Islet precursor cell (in vitro differentiated cells): ENCODE data around the gene UHMK1.
A peak's percentile ranks its signal among the peaks of the same experiment; 100 is the strongest.

ENCODE experiments used
- DNase-seq: peaks from one replicate; pipeline ENCODE4 v3.0.0-alpha.2; 2018

The UHMK1 gene

DNA sequence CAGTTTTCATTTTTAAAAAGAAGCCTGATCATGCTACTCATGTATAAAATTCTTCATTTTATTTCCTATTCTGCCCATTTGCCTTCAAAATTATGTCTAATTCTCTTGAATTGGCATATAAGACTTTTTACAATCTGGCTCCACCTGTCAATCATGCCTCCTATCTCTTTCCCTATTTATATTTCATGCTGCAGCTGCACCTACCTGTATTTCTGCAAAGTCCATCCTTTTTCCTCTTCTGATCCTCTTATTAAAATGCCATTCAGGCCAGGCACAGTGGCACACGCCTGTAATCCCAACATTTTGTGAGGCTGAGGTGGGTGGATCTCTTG lies 33.3 kb downstream of the UHMK1 start:
- no peak for DNase-seq

DNA sequence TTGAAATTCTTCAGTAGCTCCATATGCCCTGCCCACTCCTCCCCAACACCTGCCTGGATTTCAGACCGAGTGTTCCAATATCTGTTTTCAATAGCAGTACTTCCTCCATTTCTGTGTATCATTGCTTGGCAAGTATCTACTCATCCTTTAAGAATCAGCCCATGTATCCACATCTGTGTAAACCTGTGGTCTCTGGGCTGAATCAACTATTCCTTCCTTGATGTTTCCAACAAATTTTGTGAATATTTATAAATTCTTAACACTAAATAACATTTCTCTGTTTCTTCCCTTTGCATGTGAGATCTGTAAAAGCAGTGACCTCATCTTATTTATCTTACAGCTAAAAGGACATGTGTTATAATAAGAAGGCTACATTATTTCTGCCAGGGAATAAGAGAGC lies 37.9 kb downstream of the UHMK1 start:
- DNase-seq: no peak

DNA sequence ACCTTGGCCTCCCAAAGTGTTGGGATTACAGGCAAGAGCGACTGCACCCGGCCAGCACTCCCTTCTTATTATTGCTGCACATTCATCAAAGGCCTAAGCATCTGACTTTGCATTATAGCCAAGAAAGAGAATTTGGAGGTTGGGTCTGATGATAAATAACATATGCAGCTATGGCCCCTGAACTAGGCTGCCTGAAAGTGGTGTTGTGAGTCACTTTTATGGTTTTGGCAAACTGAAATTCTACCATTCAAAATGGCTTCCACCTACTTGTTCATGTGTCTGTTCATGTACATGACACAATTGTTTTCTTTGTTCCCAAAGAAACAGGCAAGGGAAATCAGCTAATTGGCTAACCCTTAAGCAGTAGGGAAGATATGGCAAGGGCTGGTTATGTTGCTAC lies 38.9 kb downstream of the UHMK1 start:
- no peak for DNase-seq

DNA sequence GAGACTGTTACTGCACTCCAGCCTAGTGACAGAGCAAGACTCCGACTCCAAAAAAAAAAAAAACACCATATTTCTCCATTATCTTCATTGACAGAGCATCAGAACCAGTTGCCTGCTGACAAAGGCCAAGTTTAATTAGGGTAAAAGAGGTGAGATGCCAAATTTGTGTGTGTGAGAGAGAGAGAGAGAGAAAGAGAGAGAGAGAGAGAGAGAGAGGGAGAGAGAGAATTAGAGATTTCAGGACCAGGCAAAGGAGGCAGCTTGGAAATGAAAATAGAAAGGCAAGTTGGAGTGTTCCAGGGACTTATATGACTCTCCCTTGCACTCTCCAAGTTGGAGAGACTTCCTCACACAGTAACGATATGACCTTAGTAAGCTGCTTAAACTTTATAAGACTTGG lies 39.6 kb downstream of the UHMK1 start:
- no peak for DNase-seq

DNA sequence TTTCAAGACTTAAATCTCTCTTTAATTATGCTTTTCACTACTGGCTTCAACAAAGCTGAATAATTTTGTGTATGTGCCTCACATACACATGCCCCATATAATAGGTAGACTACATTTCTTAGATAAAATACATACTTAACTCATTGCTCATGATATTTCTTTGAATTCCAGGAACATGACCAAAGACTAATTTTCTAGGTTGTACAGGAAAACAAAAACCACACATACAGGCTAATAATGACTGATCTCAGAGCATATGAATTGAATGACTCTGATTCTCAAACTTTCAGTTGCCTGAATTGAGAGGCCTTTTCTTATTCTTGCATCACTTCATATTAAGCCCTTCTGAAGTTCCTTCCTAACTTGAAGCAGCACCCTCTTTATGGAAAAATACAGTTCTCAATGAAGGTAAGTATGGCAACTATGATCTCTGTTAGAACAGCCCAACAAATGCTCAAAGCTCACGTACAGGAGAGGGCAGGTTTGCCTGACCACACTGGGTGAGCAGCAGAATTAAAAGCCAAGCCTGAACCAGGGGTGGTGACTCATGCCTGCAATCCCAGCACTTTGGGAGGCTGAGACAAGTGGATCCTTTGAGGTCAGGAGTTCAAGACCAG lies 41.3 kb downstream of the UHMK1 start:
- no peak for DNase-seq

DNA sequence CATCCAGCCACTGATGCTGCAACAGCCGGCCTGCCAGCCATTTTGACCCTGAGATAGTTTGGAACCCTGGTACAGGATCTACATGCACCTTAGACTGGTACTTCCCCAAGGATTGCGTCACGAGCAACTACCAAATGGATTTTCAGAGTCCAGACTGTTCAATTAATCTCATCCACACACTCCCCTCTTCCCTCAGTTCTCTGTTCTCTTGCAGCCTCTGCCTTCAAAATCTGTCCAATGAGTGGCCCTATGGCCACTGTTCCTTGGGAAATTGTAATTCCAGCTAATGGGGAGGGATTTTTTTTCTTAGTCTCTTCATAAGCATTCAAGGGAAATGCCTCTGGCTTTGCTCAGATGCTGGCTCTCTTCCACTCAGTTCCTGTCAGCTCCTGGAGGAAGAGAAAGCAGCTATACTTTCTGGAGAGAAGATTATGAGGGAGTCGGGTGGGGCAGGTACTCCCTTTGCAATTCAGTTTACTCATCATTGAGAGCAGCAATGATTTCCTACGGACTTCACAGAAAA lies 44.1 kb downstream of the UHMK1 start:
- no peak for DNase-seq

DNA sequence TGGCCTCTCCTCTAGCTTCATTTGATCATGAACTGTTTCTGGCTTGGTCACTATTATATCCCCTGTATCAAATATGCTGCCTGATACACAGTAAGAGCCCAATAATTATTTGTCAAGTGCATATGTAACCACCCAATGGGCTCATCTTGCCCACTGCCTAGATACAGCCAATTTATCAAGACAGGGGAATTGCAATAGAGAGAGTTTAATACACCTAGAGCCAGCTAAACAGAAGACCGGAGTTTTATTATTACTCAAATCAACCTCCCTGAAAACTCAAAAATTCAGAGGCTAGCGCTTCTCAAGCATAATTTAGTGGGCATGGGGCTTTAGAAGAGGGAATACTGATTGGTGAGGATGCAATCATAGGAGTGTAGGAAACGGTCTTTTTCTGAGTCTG lies 45.6 kb downstream of the UHMK1 start:
- DNase-seq: no peak

DNA sequence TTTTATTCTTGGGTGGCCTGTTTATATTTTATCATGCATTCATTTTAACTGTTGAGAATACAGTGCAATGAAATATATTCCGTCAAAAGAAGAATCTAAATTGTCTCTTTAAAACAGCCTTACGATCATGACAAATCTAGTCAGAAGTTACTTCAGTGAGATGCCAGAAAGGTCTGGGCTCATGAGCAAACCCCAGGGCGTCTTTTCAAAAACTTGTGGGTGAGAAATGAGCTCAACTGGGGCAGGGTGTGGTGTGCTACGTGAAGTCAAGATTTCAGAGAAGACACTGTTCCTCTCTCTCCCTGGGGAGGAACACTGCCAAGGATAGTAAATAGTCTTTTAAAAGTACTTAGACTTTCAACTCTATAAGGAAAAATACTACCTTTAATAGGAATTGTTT lies 50.6 kb downstream of the UHMK1 start:
- no peak for DNase-seq

DNA sequence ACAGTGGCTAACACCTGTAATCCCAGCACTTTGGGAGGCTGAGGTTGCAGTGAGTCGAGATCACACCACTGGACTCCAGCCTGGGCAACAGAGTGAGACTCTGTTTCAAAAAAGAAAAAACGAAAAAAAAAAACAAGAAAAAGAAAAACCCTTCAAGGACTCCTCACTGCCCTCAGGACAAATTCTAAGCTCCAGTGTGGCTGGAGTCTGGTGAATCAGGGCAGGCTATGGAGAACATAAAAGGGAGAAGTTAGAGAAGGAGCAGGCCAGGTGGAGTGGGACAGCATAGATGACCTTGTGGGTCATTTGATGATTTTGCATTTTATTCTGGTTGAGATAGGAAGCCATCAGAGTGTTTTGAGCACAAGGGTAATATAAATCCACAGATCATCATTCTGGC lies 51.4 kb downstream of the UHMK1 start:
- no peak for DNase-seq

DNA sequence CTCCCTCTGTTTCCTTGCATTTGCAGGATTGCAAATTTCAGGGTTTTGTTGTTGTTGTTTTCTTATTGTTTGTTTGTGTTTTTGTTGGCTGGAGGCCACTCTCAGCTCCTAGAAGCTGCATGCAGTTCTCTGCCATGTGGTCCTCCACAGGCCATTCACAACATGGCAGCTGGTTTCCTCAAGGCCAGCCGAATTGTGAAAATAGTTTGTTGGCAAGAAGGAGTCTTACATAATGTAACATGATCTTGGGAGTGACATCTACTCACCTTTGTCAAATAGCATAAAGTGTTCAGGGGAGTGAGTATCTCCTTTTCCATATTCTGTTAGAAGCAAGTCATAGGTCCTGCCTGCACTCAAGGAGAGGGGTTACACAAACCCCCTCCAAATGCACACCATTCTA lies 53.3 kb downstream of the UHMK1 start:
- no peak for DNase-seq

DNA sequence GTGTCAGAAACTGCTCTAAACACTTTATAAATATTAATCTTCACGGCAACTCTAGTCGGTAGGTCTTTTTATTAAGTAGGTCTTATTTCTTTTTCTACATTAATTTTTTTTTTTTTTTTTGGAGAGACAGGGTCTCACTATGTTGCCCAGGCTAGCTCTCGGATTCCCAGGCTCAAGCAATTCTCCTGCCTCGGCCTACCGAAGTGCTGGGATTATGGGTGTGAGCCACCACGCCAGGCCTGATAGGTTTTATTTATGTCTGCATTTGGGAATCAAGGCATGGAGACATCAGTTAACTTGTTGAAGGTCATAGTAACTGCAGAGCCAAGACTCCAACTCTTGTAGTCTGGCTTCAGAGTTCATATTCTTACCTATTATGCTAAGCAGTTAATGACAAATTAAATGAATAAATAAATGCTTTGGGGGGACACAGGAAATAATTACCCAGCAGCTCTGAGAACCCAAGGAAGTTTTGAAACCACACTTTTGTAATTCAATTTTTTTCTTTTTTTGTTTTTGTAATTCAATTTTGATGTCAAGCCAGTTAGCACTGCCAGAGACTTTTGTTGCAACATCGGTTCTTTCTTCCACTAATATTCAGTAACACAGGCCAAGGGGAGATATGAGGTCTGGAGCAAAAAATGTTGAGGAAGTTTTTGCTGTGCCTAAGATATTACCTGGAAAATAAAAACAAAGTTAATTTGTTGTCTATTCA lies 54.5 kb downstream of the UHMK1 start:
- DNase-seq: no peak

DNA sequence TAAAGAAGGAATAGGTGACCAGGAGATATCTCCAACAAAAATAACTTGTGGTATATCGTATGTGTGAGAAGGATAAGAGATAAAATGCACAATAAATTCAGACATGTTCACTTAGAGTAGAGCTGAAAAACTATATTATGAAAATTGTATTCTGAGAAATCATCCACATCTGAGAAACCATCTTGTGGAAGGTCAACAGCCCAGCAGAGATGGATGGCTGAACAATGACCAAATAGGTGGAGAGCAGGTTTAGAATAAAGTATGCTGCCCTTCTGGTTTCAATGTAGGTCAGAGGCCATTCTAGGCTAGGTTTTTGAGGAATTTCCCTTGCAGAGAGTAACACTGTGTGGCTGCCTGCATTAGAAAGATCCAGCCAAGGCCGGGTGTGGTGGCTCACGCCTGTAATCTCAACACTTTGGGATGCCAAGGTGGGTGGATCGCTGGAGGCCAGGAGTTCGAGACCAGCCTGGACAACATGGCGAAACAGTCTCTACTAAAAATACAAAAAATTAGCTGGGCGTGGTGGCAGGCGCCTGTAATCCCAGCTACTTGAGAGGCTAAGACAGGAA lies 55.1 kb downstream of the UHMK1 start:
- peak; percentile 58 for DNase-seq

DNA sequence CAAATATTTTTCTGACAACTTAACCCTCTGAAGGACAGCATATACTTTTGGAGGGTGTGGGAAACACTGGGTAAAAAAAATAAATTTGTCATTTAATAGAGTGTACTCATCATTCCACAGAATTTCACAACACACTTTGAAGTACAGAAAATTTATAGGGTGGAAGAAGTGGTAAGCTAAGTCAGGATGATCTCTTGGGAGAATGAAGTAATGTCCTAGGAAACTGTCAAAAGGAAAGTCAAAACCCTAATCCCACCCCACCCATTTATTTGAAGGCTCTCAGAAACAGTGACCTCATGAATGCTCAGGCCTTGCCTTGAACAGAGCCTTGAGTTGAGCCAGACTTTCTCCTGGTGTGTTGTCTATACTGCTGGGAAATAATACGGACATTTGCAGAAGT lies 56.6 kb downstream of the UHMK1 start:
- DNase-seq: no peak

DNA sequence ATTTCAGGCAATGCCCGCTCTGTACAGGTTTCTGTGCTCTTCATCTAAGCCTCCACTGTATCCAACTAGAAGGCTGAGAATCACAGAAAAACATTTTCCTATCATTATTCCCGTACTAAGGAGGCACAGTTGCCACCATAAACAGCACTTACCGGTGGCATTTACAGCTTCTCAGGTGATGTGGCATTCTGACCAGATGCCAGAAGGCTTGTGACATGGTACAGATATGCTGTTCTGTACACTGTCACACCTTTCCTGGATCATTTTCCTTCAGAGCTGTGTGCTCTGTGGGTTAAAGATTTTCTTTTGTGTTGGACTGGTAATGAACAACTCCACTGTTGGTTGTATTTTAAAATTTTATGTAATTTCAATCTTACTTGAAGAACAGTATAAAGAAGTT lies 59.9 kb downstream of the UHMK1 start:
- DNase-seq: no peak

DNA sequence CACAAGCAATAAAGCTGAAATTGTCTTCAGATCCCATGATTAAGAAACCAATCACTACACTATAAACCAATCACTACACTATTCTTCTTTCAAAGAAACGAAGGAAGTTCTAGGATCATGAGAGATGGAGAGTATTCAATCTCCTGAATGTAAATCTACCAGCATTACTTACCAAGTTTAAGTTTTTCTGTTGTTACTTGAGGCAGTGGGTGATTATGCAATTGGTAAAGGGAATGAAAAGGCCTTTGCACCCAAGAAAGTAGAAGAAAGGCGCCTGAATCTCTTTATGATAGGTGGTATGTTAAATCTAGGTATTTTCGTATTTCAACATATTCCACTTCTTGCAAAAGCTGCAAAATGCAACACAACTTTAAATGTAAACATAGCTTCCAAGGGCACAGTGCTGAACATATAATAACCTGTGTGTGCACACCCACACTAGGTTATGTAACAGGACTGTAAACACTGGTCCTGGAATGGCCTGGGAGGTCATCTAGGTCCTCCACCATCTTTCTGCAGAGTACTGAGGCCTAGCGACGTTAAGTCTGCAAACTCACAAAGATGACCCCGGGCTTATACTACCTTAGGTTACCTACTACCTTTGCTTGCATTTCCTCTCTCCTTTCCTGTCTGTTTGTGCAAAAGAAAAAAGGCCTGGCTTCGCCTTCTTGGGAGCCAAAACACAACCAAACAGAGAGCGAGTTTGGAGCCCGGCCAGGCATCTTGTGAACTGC lies 62.9 kb downstream of the UHMK1 start:
- no peak for DNase-seq

DNA sequence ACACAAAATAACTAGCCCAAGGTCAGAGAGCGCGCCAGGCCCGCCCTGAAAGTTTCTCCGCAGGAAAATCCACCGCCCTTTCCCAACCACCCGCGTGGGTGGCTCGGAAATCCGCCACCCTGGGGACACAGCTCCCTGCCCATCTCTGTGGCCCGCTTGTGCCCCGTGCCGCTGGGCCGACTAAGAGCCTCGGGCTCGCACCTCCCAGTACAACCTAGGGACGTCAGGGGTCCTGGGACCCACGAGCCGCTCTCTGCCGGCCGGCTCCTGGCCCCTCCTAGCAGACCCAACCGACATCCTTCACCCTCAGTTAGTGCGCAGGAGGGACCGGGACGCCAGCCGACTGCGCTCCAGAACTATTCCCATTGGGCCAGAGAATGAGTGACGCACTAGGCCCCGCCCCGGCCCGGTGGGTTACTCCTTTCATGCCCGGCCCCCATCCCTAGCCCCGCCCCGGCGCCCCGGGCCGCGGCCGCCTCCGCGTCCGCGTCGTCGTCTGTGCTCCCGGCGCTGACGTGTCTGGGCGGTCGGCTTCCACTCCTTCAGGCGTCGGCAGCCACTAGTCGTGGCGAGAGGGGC lies 63.5 kb downstream of the UHMK1 start:
- peak; percentile 99 for DNase-seq

DNA sequence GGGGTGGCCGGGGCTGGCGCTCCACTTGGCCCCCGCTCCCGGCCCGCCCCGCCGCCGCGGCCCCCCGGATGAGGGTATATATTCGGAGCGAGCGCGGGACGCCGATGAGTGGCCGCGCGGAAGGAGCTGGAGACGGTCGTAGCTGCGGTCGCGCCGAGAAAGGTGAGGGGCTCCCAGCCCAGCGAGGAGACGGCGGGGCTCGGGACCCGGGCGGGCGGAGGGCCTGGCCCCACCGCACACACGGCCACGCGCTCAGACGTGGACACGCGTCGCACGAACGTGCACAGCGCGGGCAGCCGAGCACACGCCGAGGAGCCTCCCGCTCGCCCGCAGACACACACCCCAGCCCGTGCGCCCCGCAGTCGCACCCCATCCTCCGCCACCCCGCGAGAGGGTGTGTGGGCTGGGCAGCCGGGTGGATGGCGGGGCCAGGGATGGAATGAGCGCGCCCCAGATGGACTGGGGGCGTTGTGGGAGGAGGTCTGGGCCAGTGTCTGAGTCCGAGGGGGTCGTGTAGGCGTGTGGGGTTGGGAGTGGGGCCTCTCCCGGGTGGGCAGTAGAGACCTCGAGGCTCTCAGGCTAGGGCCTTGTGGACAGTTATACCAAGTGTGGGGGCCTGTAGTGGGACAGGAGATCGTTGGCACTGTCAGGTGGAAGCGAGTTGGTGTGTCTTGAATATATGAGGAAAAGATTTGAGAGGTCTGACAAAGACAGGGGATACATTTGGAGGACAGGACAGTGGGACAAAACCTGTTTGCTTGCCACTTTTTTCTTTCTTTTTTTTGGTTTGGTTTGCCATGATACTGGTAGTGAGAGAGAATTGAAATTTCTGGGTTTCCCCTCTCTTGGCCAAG lies 64.2 kb downstream of the UHMK1 start, which contains the start of gene UAP1:
Gene UAP1, plus strand, starts transcription at position 107 of the 854 bp plus-strand sequence. CDS start 4,347 bp downstream, outside the sequence.
- peak; percentile 55 for DNase-seq

DNA sequence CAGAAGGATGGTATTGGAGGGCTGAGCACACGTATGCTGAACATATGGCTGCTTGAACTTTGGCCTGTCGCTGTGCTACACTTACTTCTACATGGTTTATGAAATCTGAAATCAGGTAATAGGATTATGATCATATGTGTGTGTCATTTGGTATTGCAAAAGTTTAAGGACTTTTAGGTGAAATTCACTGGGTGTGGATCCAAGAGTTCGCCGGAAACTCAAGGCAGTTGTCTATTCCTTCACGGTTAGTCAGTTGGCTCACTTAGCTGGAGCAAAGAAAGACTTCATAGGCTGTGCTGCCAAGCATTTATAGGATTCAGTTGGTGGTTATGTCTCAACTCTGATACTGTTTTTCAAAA lies 64.8 kb downstream of the UHMK1 start:
- no peak for DNase-seq

DNA sequence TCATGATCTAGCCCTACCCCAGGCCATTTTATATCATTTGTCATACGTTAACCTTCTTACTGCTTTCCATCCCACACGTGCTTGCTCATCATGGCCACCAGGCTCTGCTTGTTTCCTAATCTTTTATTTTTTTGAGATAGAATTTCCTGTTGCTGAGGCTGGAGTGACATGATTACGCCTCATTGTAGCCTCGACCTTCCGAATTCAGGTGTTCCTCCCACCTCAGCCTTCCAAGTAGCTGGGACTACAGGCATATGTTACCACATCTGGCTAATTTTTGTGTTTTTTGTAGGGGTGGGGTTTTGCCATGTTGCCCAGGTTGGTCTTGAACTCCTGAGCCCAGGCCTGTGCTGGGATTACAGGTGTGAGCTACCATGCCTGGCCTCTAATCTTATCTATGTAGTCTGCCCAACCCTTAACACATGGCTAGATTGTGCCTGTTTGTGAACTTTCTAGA lies 67.2 kb downstream of the UHMK1 start:
- no peak for DNase-seq

DNA sequence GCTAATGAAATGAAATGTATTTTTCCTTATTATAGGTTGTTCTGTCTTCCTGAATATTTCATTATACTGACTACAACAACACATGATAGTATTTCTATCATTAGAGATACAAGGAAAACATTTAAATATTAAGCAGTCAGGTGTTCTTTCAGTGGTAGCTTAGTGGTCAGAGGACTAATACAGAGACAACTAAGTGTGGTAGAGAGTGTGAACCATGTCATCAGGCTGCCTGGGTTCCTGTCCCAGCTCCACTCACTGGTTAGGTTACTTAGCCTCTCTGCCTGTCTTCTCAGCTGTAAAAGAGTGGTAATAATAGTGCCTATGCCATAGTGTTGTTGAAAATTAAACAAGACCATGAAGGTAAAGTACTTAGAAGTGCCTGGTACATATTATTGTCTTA lies 67.8 kb downstream of the UHMK1 start:
- no peak for DNase-seq

DNA sequence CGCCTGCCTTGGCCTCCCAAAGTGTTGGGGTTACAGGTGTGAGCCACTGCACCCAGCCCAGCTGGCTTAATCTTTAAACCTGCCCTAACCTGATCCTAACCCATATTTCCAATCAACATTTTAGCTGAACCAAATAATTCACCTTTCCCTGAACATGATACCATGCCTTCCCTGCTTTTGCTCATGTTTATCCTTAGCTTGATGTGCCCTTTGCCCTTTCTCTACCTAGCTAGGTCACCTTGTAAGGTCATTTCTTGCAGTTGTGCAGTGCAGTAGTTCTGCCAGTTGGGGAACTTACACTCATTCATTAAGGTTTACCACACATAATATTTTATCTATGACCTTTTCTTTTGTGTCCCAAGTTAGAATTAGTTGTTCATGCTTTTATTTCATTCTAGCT lies 69.3 kb downstream of the UHMK1 start:
- DNase-seq: no peak

DNA sequence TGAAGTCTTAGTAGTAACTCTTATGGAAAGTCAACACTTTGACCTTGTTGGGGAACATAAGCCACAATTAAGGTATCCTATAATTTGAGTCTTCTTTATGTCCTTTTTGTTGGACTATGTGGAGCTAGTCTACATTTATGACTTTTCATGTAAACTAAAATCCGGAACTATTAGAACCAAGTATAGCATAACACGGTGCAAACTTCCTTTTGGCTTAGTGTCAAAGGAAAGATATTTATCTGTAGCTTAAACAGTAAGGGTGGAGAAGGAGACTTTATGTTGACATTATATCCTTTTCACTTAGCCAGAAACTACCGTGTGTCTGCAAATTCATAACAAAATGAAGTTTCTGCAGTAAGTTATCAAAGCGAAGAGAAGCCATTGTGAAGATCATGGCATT lies 71.2 kb downstream of the UHMK1 start:
- no peak for DNase-seq
